GM12878 (cell line): Measurements from ENCODE around the gene EIF4E2. TPM values are rescaled to one million over a fixed set of nuclear protein-coding genes. Genes with fewer than 3 reads are reported as not detected.

Source experiments
- ATAC-seq: fragments of 200-7000 bp; cut with Tn5 transposase; 3 replicates; pipeline ENCODE4 v1.9.1; 2020; ENCODE audit warnings: mild to moderate bottlenecking, moderate library complexity
- BruUV-seq: library from RNA; stranded (reverse); fragments of 400-500 nt; replicated peaks from 2 replicates; lab custom pipeline; 2021; lab: Mats Ljungman, UMichigan
- CTCF ChIA-PET: fragments of 300-600 bp; sonication (Branson Sonifier 250); formaldehyde crosslinking; extraction: SDS; loops from one replicate; lab custom pipeline; 2021; ENCODE audit warnings: inconsistent platforms; lab: Yijun Ruan, JAX
- POLR2A ChIA-PET: fragments of 350-600 bp; formaldehyde crosslinking; extraction: SDS; loops from one replicate; lab custom pipeline; 2021; ENCODE audit warnings: inconsistent platforms; lab: Charles Lee
- RAD21 ChIA-PET: fragments of 300-600 bp; sonication (Branson Sonifier 250); formaldehyde crosslinking; loops from one replicate; lab custom pipeline; 2023; ENCODE audit warnings: antibody characterized with exemption; ENCODE audit not compliant: unreplicated experiment; lab: Charles Lee
- SMC1A ChIA-PET: fragments of 300-600 bp; sonication (Branson Sonifier 250); formaldehyde crosslinking; loops from one replicate; lab custom pipeline; 2023; ENCODE audit not compliant: unreplicated experiment, uncharacterized antibody; lab: Charles Lee
- DNase-seq: peaks from one replicate; pipeline ENCODE4 v3.0.0-alpha.2; 2011; ENCODE audit warnings: low read depth, low spot score
- FAIRE-seq: peaks from 3 replicates; lab custom pipeline; 2011; peaks lifted over from hg19 to GRCh38; lab: Jason Lieb, UNC
- H2AFZ ChIP-seq: 2 replicates; pipeline ENCODE4 v1.6.0; 2011; ENCODE audit warnings: low read depth, low read length, control low read depth; ENCODE audit not compliant: control insufficient read depth
- H3K27ac ChIP-seq: 2 replicates; pipeline ENCODE4 v1.5.1; 2011; ENCODE audit warnings: control low read depth; ENCODE audit not compliant: control insufficient read depth, insufficient read depth
- H3K27me3 ChIP-seq, 2 experiments: replicated peaks in 1 of 2; 2 replicates each; pipeline versions ENCODE4 v1.6.0 to v1.6.1; 2011; ENCODE audit warnings: low read length in 1 of 2; ENCODE audit not compliant: control insufficient read depth in 2 of 2, insufficient read depth in 2 of 2
- H3K36me3 ChIP-seq, 2 experiments: 2 replicates each; pipeline ENCODE4 v1.5.1; 2011; ENCODE audit warnings: low read length in 1 of 2; ENCODE audit not compliant: control insufficient read depth in 2 of 2, insufficient read depth in 2 of 2
- H3K4me1 ChIP-seq: 2 replicates; pipeline ENCODE4 v1.6.1; 2011; ENCODE audit warnings: mild to moderate bottlenecking, low read length, moderate library complexity, mixed read lengths; ENCODE audit not compliant: control insufficient read depth, insufficient read depth
- H3K4me2 ChIP-seq: 2 replicates; pipeline ENCODE4 v1.6.0; 2011; ENCODE audit warnings: control low read depth; ENCODE audit not compliant: control insufficient read depth, insufficient read depth
- H3K4me3 ChIP-seq: fragments of 200-600 bp; sonication (generic); 2 replicates; pipeline ENCODE4 v1.5.1; 2016
- H3K79me2 ChIP-seq: 2 replicates; pipeline ENCODE4 v1.6.0; 2011; ENCODE audit warnings: low read length; ENCODE audit not compliant: control insufficient read depth, insufficient read depth
- H3K9ac ChIP-seq: 2 replicates; pipeline ENCODE4 v1.8.0; 2011; ENCODE audit warnings: low read length, control low read depth, mixed read lengths; ENCODE audit not compliant: control insufficient read depth, insufficient read depth
- H3K9me3 ChIP-seq: replicated peaks from 3 replicates; pipeline ENCODE4 v1.5.1; 2011; ENCODE audit warnings: mild to moderate bottlenecking, low read length; ENCODE audit not compliant: control insufficient read depth, insufficient read depth
- H4K20me1 ChIP-seq: 2 replicates; pipeline ENCODE4 v1.6.0; 2011; ENCODE audit not compliant: control insufficient read depth, insufficient read depth
- ETV6 ChIP-seq, 2 experiments: fragments of 450-650 bp in 1 of 2; IDR thresholded peaks in 1 of 2; conservative IDR thresholded peaks in 1 of 2; 2 replicates each; pipeline ENCODE4 v1.6.1; 2014; ENCODE audit warnings: antibody characterized with exemption in 1 of 2, borderline replicate concordance in 1 of 2, low read depth in 1 of 2, mild to moderate bottlenecking in 1 of 2, moderate library complexity in 1 of 2
- HSF1 ChIP-seq: fragments of 150-350 bp; IDR thresholded peaks from 2 replicates; pipeline ENCODE4 v1.6.1; 2014; ENCODE audit warnings: mild to moderate bottlenecking, low read depth, low read length
- POLR2A ChIP-seq: IDR thresholded peaks from 2 replicates; pipeline ENCODE4 v1.6.1; 2011; ENCODE audit warnings: low read depth, mild to moderate bottlenecking, low read length
- POLR2AphosphoS5 ChIP-seq: IDR thresholded peaks from 2 replicates; pipeline ENCODE4 v1.6.1; 2011; ENCODE audit warnings: mild to moderate bottlenecking, low read length, inconsistent platforms
- RAD51 ChIP-seq: fragments of 450-650 bp; IDR thresholded peaks from 2 replicates; pipeline ENCODE4 v1.6.1; 2016; ENCODE audit warnings: moderate library complexity, mild to moderate bottlenecking, inconsistent platforms
- SREBF2 ChIP-seq: IDR thresholded peaks from 2 replicates; pipeline ENCODE4 v1.6.1; 2012; ENCODE audit warnings: mild to moderate bottlenecking, low read length
- YBX1 ChIP-seq: fragments of 450-650 bp; IDR thresholded peaks from 2 replicates; pipeline ENCODE4 v1.6.1; 2016; ENCODE audit warnings: antibody characterized with exemption
- WGBS: methylation state at CpG from one replicate; pipeline ENCODE4 v1.1.6; 2016; ENCODE audit warnings: low lambda C conversion rate; ENCODE audit not compliant: insufficient replicate concordance, insufficient coverage; ENCODE audit errors: missing lambda C conversion rate; 5-methylcytosine and 5-hydroxymethylcytosine counted together
- in situ Hi-C: fragments of 300-500 bp; cut with MboI; formaldehyde crosslinking; loops from 9 replicates; pipeline ENCODE4 v1.14.3; 2018; ENCODE audit warnings: mixed read lengths
- intact Hi-C: fragments of 100-400 bp; cut with micrococcal nuclease; formaldehyde crosslinking; loops from one replicate; pipeline ENCODE4 v1.14.2; 2022; ENCODE audit not compliant: unreplicated experiment
- polyA plus RNA-seq, 11 experiments: library from polyadenylated mRNA; depleted of rRNA in 4 of 11; unstranded in 6 of 11; stranded (reverse) in 5 of 11; fragments of >200 nt; fragmentation: Nextera tagmentation in 4 of 11; fragmentation: Illumina TruSeq in 1 of 11; extraction: Ambion mirVana in 4 of 11; extraction: Trizol in 1 of 11; gene quantifications; 1 replicate in 1 of 11; 2 replicates in 10 of 11; pipeline versions ENCODE4 v1.2.1 to v1.2.3, GENCODE V29; 2011 to 2016; ENCODE audit warnings: inconsistent platforms in 2 of 11, missing spikeins in 2 of 11, low read depth in 1 of 11
- total RNA-seq, 4 experiments: library from RNA; depleted of rRNA in 3 of 4; stranded (reverse); fragments of >200 nt in 3 of 4; fragmentation: Illumina TruSeq in 1 of 4; extraction: Trizol in 1 of 4; gene quantifications; 2 replicates each; pipeline versions ENCODE4 v1.2.1 to v1.2.3, GENCODE V29; 2013 to 2021

Gene EIF4E2
- total and polyA plus RNA-seq, 10 of the 15 experiments (the other 5 are each of a cell fraction or from before 2014, with no cell fraction given) = 56.1 to 158 (median 110) TPM

- no peak for TF ChIP-seq SREBF2
- TF ChIP-seq ETV6 (conservative IDR thresholded peaks at IDR 0.05 in 1 of 2, IDR thresholded peaks at IDR 0.05 in 1 of 2; ENCODE audit: borderline replicate concordance in 1 of 2, low read depth in 1 of 2) = no peak
- peak; percentile 53 for TF ChIP-seq POLR2A
- 0 out of 2 replicates have a peak, but pooled peaks have one; percentile 23 for TF ChIP-seq POLR2AphosphoS5
- no peak for TF ChIP-seq HSF1
- TF ChIP-seq RAD51 = no peak
- TF ChIP-seq YBX1 = no peak
- WGBS = 90% methylated on average over 20 of the region's 20 CpGs
- ChIA-PET CTCF (no interaction called here), POLR2A (no interaction called here), RAD21 (no interaction called here), SMC1A (no interaction called here)
- intact Hi-C loops = no loop called here
- Histone ChIP-seq H3K79me2 (no peaks in the 10 kb centered on the region; the same call in 1 of the 2 replicates), H3K9ac (no peak overlapping the region), H3K4me2 (no peak overlapping the region), H2AFZ (no peak overlapping the region), H3K27ac (no peak overlapping the region), H3K9me3 (no peaks in the 10 kb centered on the region), H4K20me1 (no peaks in the 10 kb centered on the region), H3K27me3 (no peaks in the 10 kb centered on the region), H3K4me1 (peaks cover 4% of the 10 kb centered on the region; the same call in 1 of the 2 replicates), H3K36me3 (no peaks in the 10 kb centered on the region; a peak in 1 of 4 replicates), H3K4me3 (no peak overlapping the region)
- no peak for DNase-seq
- ATAC-seq = no peak
- in situ Hi-C loops = no loop called here
- BruUV-seq = no TSS peak
- FAIRE-seq = no peak
Measured at GRCh38 chr2:232542715-232543467, 7.6 kb upstream of the EIF4E2 start.
